Airway epithelial cell (primary cell): ENCODE data around the gene HSPA4L. TPM values are rescaled to one million over a fixed set of nuclear protein-coding genes. Genes with fewer than 3 reads are reported as not detected.

Experiments used
- total RNA-seq: library from RNA; depleted of rRNA; stranded (reverse); fragments of >200 nt; gene quantifications from 2 replicates; pipeline ENCODE4 v1.2.3, GENCODE V29; 2015

The HSPA4L gene
- 44.9 and 45.2 TPM in 2 replicates for total RNA-seq

DNA sequence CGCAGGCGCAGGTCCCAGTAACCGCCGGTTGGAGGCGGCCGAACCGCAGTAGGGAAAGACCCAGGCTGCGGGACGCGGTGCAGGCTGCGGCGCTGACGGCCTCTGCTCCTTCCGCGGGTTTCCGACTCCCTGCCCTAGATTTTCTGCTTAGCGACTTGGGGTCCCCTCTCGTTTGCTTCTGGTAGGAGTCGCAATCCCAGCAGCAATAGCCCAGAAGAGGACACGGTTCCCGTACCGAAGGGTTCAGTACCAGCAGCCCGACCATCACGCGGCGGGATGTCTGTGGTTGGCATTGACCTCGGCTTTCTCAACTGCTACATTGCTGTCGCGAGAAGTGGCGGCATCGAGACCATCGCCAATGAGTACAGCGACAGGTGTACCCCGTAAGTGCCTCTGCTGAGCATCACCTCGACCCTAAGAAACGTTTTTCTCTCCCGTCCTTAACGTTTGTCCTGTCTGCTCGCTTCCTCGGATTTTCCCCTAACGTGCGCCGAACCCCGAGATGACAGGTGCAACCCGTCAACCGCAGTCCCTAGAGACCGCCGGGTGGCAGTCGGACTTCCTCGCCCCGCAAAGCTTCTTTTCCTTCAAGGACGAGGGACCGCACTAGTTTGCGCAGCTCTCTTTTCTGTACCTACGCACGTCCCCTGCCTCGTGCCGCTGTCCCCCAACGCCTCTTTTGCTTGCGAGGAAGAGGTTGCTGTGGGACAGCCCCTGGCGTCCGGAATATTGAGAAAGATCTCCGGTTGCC, at the start of gene HSPA4L:
Gene HSPA4L, plus strand, starts transcription at position 48 of the 751 bp plus-strand sequence. Its CDS starts 229 bp downstream, at position 277.

DNA sequence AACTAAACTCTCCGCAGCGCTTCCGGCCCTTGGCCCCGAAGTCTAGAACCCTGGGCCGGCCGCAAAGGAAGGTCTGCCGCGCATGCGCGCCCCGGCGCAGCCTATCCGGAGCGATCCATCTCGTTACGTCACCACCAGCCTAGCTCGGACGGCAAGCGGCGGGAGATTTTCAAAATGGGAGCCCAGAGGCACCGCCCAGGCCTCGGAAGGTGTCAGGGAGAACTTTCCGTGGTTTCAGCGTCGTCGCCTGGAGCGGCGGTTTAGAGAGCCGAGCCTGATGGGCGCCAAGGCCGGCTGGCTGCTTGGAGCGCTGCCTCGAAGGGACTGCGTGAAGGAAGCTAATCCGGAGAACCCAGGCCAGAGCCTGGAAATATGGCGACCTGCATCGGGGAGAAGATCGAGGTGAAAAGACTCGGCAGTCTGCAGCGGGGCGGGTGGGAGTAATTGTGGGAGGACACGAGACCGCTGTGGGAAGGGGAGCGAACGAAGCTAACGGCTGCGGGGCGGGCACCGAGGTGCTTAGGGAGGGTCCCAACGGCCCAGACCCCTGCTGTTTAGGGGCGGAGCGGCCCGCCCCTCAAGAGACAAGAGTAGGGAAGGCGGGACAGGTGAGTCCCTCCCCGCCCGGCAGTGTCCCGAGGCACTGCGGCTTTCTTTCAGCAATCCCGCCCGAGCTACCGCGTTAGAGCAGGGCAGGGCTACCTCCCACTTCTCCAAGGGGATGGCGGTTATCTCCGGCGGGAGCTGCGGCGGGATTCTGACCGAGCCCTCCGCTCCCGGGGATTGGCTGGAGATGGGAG, 98.8 kb downstream of the HSPA4L start, which contains the start of gene PLK4:
Gene PLK4, plus strand, starts transcription at position 131 of the 800 bp plus-strand sequence. Its CDS starts 242 bp downstream, at position 373.

Other genes starting within 250 kb of the HSPA4L start
- 2.1 and 4.9 TPM in 2 replicates for gene INTU, start 149.4 kb upstream of the HSPA4L start, total RNA-seq
- gene SLC25A31, start 51.9 kb upstream of the HSPA4L start, total RNA-seq = not detected in 2 replicates
- gene PLK4, start 98.6 kb downstream of the HSPA4L start, total RNA-seq = 9.7 and 13.1 TPM in 2 replicates
- gene MFSD8, start 182.9 kb downstream of the HSPA4L start, total RNA-seq = 8.7 and 8.8 TPM in 2 replicates
- gene ABHD18, start 183.1 kb downstream of the HSPA4L start, total RNA-seq = 2.5 and 4.9 TPM in 2 replicates